Activated CD8-positive, alpha-beta T cell treated with anti-CD3 and anti-CD28 coated beads for 36 hours (primary cell): ENCODE measurements around the gene EHD1. TPM values are rescaled to one million over a fixed set of nuclear protein-coding genes. Genes with fewer than 3 reads are reported as not detected.

Source experiments
- ATAC-seq: fragments of 200-7000 bp; cut with Tn5 transposase; one replicate; pipeline ENCODE4 v1.10.0; 2021; ENCODE audit warnings: mild to moderate bottlenecking, moderate library complexity
- CTCF ChIA-PET: fragments of 350-600 bp; sonication (Branson Sonifier 250); formaldehyde crosslinking; loops from one replicate; lab custom pipeline; 2021; ENCODE audit warnings: antibody characterized with exemption; lab: Charles Lee
- POLR2A ChIA-PET: fragments of 350-600 bp; sonication (Branson Sonifier 250); formaldehyde crosslinking; loops from one replicate; lab custom pipeline; 2021; ENCODE audit warnings: antibody characterized with exemption; lab: Charles Lee
- DNase-seq: peaks from one replicate; pipeline ENCODE4 v3.0.0-alpha.2; 2020
- H3K27ac Mint-ChIP-seq: one replicate; pipeline ENCODE4 v1.8.0; 2021; ENCODE audit warnings: mild to moderate bottlenecking, mixed read lengths
- H3K27me3 Mint-ChIP-seq: one replicate; pipeline ENCODE4 v1.8.0; 2021; ENCODE audit warnings: mixed read lengths
- H3K36me3 Mint-ChIP-seq: one replicate; pipeline ENCODE4 v1.8.0; 2021; ENCODE audit warnings: low read depth, mixed read lengths
- H3K4me1 Mint-ChIP-seq: one replicate; pipeline ENCODE4 v1.8.0; 2021; ENCODE audit warnings: low read depth, mixed read lengths
- H3K4me3 Mint-ChIP-seq: one replicate; pipeline ENCODE4 v1.8.0; 2021; ENCODE audit warnings: mild to moderate bottlenecking, moderate library complexity, mixed read lengths
- H3K9me3 Mint-ChIP-seq: one replicate; pipeline ENCODE4 v1.8.0; 2021; ENCODE audit warnings: mixed read lengths
- intact Hi-C: fragments of 100-400 bp; cut with micrococcal nuclease; formaldehyde crosslinking; loops from one replicate; pipeline ENCODE4 v1.10.0; 2022
- total RNA-seq, 2 experiments: library from RNA; stranded (reverse); gene quantifications; one replicate each; pipeline ENCODE4 v1.2.3, GENCODE V29; 2021
- TF ChIP-seq, protein P1 (sequence below): fragments of 200-600 bp; IDR thresholded peaks from one replicate; pipeline ENCODE4 v1.8.0; 2022; ENCODE audit warnings: antibody characterized with exemption, mild to moderate bottlenecking

The EHD1 gene
- total RNA-seq, 2 experiments from 2014 or later: 60.3 to 65.1 TPM

GRCh38 chr11:64919627-64920026 lies 41.2 kb upstream of the EHD1 start:
- peaks cover 1% of the 10 kb centered on the region for H3K36me3 Mint-ChIP-seq
- TF ChIP-seq, protein P1, sequence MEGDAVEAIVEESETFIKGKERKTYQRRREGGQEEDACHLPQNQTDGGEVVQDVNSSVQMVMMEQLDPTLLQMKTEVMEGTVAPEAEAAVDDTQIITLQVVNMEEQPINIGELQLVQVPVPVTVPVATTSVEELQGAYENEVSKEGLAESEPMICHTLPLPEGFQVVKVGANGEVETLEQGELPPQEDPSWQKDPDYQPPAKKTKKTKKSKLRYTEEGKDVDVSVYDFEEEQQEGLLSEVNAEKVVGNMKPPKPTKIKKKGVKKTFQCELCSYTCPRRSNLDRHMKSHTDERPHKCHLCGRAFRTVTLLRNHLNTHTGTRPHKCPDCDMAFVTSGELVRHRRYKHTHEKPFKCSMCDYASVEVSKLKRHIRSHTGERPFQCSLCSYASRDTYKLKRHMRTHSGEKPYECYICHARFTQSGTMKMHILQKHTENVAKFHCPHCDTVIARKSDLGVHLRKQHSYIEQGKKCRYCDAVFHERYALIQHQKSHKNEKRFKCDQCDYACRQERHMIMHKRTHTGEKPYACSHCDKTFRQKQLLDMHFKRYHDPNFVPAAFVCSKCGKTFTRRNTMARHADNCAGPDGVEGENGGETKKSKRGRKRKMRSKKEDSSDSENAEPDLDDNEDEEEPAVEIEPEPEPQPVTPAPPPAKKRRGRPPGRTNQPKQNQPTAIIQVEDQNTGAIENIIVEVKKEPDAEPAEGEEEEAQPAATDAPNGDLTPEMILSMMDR: no peak
- POLR2A ChIA-PET: interaction anchor here (0.6 kb wide), 1 partner anchor 41 kb away, joined by 5 read pairs; the partner anchor contains the start of gene EHD1
- no peak overlapping the region for H3K4me3 Mint-ChIP-seq
- ATAC-seq (no peak), DNase-seq (no peak)
- H3K27me3 Mint-ChIP-seq: no peaks in the 10 kb centered on the region
- H3K4me1 Mint-ChIP-seq: peaks cover 29% of the 10 kb centered on the region
- no peaks in the 10 kb centered on the region for H3K9me3 Mint-ChIP-seq
- CTCF ChIA-PET: no interaction called here
- H3K27ac Mint-ChIP-seq: no peak overlapping the region
- intact Hi-C loops: no loop called here

DNA sequence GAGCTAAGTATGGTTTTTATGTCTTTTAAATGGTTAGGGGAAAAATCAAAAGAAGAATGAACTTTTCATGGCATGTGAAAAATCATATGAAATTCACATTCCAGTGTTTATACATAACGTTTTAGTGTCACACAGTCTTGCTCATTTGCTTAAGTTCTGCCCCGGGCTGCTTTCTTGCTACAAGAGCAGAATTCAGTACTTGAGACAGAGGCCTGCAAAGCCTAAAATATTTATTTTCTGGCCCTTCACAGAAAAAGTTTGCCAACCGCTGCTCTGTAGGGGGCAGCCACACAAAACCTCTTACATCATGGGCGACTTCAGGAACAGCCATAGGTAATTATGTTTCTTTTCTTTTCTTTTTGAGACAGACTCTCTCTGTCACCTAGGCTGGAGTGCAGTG lies 39.6 kb upstream of the EHD1 start:
- Mint-ChIP-seq H3K27me3 (no peaks in the 10 kb centered on the region), H3K9me3 (no peaks in the 10 kb centered on the region), H3K27ac (peak overlapping the region; percentile 84), H3K4me3 (peak overlapping the region; percentile 93), H3K36me3 (peaks cover 1% of the 10 kb centered on the region), H3K4me1 (peaks cover 23% of the 10 kb centered on the region)
- TF ChIP-seq, protein P1: peak; percentile 20
- DNase-seq (peak; percentile 33), ATAC-seq (no peak)
- ChIA-PET POLR2A (interaction anchor here (1.1 to 1.4 kb wide), 3 partner anchors 11 to 97 kb away, joined by 3 to 4 read pairs (median 4); partner anchors contain the start of gene ARL2), CTCF (interaction anchor here (0.5 to 1.8 kb wide), 6 partner anchors 30 to 218 kb away, joined by 3 to 7 read pairs (median 4); partner anchors contain the start of gene ARL2)
- intact Hi-C loops: no loop called here

GRCh38 chr11:64917663-64917995 lies 39.2 kb upstream of the EHD1 start:
- Mint-ChIP-seq H3K4me3 (peak overlapping the region; percentile 93), H3K36me3 (peaks cover 1% of the 10 kb centered on the region), H3K4me1 (peaks cover 23% of the 10 kb centered on the region), H3K27ac (peak overlapping the region; percentile 84), H3K27me3 (no peaks in the 10 kb centered on the region), H3K9me3 (no peaks in the 10 kb centered on the region)
- no peak for ATAC-seq
- CTCF ChIA-PET: interaction anchor here (0.6 to 1.8 kb wide), 5 partner anchors 29 to 218 kb away, joined by 3 to 7 read pairs (median 4); partner anchors contain the start of gene ARL2
- intact Hi-C loops: no loop called here
- POLR2A ChIA-PET: interaction anchor here (1.1 to 1.4 kb wide), 3 partner anchors 11 to 97 kb away, joined by 3 to 4 read pairs (median 4); partner anchors contain the start of gene ARL2
- no peak for DNase-seq
- TF ChIP-seq, protein P1: no peak

- intact Hi-C loops: no loop called here
- ATAC-seq (peak; percentile 98), DNase-seq (peak; percentile 100)
- POLR2A ChIA-PET: interaction anchor here (1.1 kb wide), 1 partner anchor 42 kb away, joined by 4 read pairs; no protein-coding TSS in a partner anchor
- Mint-ChIP-seq H3K27ac (peak within 1 kb of the TSS; percentile 93), H3K9me3 (no peaks in the 10 kb centered on the region), H3K36me3 (peaks cover 1% of the 10 kb centered on the region), H3K27me3 (no peaks in the 10 kb centered on the region), H3K4me1 (peaks cover 23% of the 10 kb centered on the region), H3K4me3 (peak within 1 kb of the TSS; percentile 93)
- CTCF ChIA-PET: interaction anchor here (1.0 to 1.8 kb wide), 8 partner anchors 23 to 219 kb away, joined by 3 to 7 read pairs (median 4); partner anchors contain the start of gene ARL2
- TF ChIP-seq, protein P1: no peak
Measured at GRCh38 chr11:64916775-64917662, 38.6 kb upstream of the EHD1 start, which contains the start of gene ATG2A. Gene ATG2A (minus strand): TSS chr11:64917209. CDS start chr11:64917135, 74 bp downstream.
